HepG2 (cell line): ENCODE data around the gene ATG9A. TPM values are rescaled to one million over a fixed set of nuclear protein-coding genes. Genes with fewer than 3 reads are reported as not detected.

Source experiments
- ARID3A ChIP-seq: IDR thresholded peaks from 2 replicates; pipeline ENCODE4 v1.6.1; 2012; ENCODE audit warnings: low read depth, low read length, improper control_type of control experiment
- FUBP1 ChIP-seq: sonication (generic); formaldehyde crosslinking; IDR thresholded peaks from 2 replicates; pipeline ENCODE4 v1.5.1; 2020; ENCODE audit warnings: missing genetic modification reagents, mild to moderate bottlenecking, borderline replicate concordance
- PAXIP1 ChIP-seq: sonication (generic); formaldehyde crosslinking; conservative IDR thresholded peaks from 2 replicates; pipeline ENCODE4 v1.4.0; 2020; ENCODE audit warnings: mild to moderate bottlenecking, missing genetic modification reagents, moderate library complexity
- TAF1 ChIP-seq: sonication (generic); formaldehyde crosslinking; IDR thresholded peaks from 2 replicates; pipeline ENCODE4 v1.4.0; 2020; ENCODE audit warnings: missing genetic modification reagents
- ZBTB26 ChIP-seq: IDR thresholded peaks from 2 replicates; pipeline ENCODE4 v1.6.1; 2016; ENCODE audit warnings: missing compliant biosample characterization, missing genetic modification reagents, borderline replicate concordance
- ZNF781 ChIP-seq: sonication (generic); formaldehyde crosslinking; IDR thresholded peaks from 2 replicates; pipeline ENCODE4 v1.5.1; 2020; ENCODE audit warnings: borderline replicate concordance, mild to moderate bottlenecking, missing genetic modification reagents; ENCODE audit errors: not compliant biosample characterization
- polyA plus RNA-seq, 8 experiments: library from polyadenylated mRNA; depleted of rRNA in 3 of 8; stranded (reverse) in 7 of 8; unstranded in 1 of 8; fragments of >200 nt; fragmentation: Illumina TruSeq in 4 of 8; extraction: Trizol in 4 of 8; gene quantifications; 2 replicates each; pipeline versions ENCODE4 v1.2.1 to v1.2.3, GENCODE V29; 2011 to 2016; ENCODE audit warnings: low read depth in 4 of 8, missing spikeins in 1 of 8, mixed read lengths in 1 of 8; ENCODE audit not compliant: insufficient read depth in 1 of 8
- total RNA-seq, 5 experiments: library from RNA; depleted of rRNA; stranded (reverse); fragments of >200 nt; fragmentation: Illumina TruSeq; extraction: Trizol; gene quantifications; 2 replicates each; pipeline ENCODE4 v1.2.3, GENCODE V29; 2016; ENCODE audit warnings: low read depth in 1 of 5

The ATG9A gene
- total and polyA plus RNA-seq, 2 of the 13 experiments (the other 11 are each of a cell fraction or from before 2014, with no cell fraction given) = 35.0 to 131 TPM

- TF ChIP-seq PAXIP1 (CRISPR knock-in tag) (peak; percentile 97), ZNF781 (CRISPR knock-in tag) (no peak), ZBTB26 (CRISPR knock-in tag) (peak; percentile 11; the same call in 1 of the 2 replicates), FUBP1 (no peak; the same call in 1 of the 2 replicates), TAF1 (CRISPR knock-in tag) (peak; percentile 70), ARID3A (0 out of 2 replicates have a peak, but pooled peaks have one; percentile 17)
Observed at GRCh38 chr2:219249203-219249980, 20.0 kb upstream of the ATG9A start (continued).
